Adrenal gland (tissue), 5 donors: Measurements from ENCODE around the gene ACOX1.

Experiments
- POLR2A ChIP-seq, 2 donors: fragments of 450-650 bp; IDR thresholded peaks; one replicate each; pipeline ENCODE4 v1.6.1; 2017; ENCODE audit warnings: antibody characterized with exemption in 2 of 2, mild to moderate bottlenecking in 2 of 2, moderate library complexity in 1 of 2
- TF ChIP-seq, protein P1 (sequence below), 6 experiments: fragments of 450-650 bp in 4 of 6; fragments of 200-600 bp in 2 of 6; sonication (generic) in 1 of 6; IDR thresholded peaks; 1 replicate in 5 of 6; 2 replicates in 1 of 6; pipeline versions ENCODE4 v1.5.1 to v1.8.0; 2016 to 2021; ENCODE audit warnings: antibody characterized with exemption in 6 of 6, mild to moderate bottlenecking in 2 of 6, moderate library complexity in 1 of 6
- donor health status: DM: no; HTN: no; CAD: no.

GRCh38 chr17:76017481-76018339 is 38.7 kb upstream of the ACOX1 start:
- TF ChIP-seq, protein P1, sequence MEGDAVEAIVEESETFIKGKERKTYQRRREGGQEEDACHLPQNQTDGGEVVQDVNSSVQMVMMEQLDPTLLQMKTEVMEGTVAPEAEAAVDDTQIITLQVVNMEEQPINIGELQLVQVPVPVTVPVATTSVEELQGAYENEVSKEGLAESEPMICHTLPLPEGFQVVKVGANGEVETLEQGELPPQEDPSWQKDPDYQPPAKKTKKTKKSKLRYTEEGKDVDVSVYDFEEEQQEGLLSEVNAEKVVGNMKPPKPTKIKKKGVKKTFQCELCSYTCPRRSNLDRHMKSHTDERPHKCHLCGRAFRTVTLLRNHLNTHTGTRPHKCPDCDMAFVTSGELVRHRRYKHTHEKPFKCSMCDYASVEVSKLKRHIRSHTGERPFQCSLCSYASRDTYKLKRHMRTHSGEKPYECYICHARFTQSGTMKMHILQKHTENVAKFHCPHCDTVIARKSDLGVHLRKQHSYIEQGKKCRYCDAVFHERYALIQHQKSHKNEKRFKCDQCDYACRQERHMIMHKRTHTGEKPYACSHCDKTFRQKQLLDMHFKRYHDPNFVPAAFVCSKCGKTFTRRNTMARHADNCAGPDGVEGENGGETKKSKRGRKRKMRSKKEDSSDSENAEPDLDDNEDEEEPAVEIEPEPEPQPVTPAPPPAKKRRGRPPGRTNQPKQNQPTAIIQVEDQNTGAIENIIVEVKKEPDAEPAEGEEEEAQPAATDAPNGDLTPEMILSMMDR (IDR thresholded peaks at IDR 0.05), result no peak
- no peak for TF ChIP-seq POLR2A (IDR thresholded peaks at IDR 0.05)
